PFSK-1 (cell line): Measurements from ENCODE around the gene ATP8B4.

Experiments used
- FOXP2 ChIP-seq: optimal IDR thresholded peaks from 2 replicates; pipeline ENCODE3; 2011; ENCODE audit warnings: borderline replicate concordance, control low read depth, inconsistent platforms; ENCODE audit not compliant: insufficient read depth; ENCODE audit errors: extremely low read length, extremely low read depth
- POLR2AphosphoS5 ChIP-seq: IDR thresholded peaks from 2 replicates; pipeline ENCODE4 v1.6.1; 2012; ENCODE audit warnings: low read depth, mild to moderate bottlenecking, control low read depth, low read length, moderate library complexity
- SIN3A ChIP-seq: IDR thresholded peaks from 2 replicates; pipeline ENCODE4 v1.6.1; 2012; ENCODE audit warnings: mild to moderate bottlenecking, low read length, moderate library complexity, borderline replicate concordance; ENCODE audit not compliant: insufficient read depth
- TAF1 ChIP-seq: IDR thresholded peaks from 2 replicates; pipeline ENCODE4 v1.6.1; 2012; ENCODE audit warnings: low read length, control low read depth, borderline replicate concordance; ENCODE audit not compliant: insufficient read depth
- TF ChIP-seq, protein P1 (sequence below), 2 experiments: IDR thresholded peaks; 2 replicates each; pipeline versions ENCODE4 v1.6.1 to v1.8.0; 2011 to 2012; ENCODE audit warnings: low read depth in 2 of 2, low read length in 2 of 2, control low read depth in 1 of 2, inconsistent platforms in 1 of 2, mild to moderate bottlenecking in 1 of 2, moderate library complexity in 1 of 2; ENCODE audit not compliant: insufficient read depth in 1 of 2

Gene ATP8B4

DNA sequence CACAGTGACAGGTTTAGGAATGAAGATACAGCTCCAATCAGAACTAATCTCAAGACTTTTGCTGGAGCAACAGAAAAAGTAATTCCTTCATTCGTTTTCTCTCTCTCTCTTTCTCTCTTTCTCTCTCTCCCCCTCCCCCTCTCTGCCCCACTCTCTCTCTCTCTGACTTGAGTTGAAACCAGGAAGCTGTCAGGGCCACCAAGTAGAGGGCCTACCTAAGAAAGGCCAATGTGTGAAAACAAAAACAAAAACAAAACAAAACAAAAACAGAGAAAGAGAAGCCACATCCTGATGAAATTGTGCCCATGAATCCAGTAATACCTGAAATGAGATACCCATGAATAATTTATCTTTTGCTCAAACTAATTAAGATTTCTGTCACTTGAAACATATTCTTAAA lies 72.9 kb downstream of the ATP8B4 start:
- TF ChIP-seq TAF1 (no peak), FOXP2 (no peak), SIN3A (no peak), POLR2AphosphoS5 (no peak)
- TF ChIP-seq, protein P1, sequence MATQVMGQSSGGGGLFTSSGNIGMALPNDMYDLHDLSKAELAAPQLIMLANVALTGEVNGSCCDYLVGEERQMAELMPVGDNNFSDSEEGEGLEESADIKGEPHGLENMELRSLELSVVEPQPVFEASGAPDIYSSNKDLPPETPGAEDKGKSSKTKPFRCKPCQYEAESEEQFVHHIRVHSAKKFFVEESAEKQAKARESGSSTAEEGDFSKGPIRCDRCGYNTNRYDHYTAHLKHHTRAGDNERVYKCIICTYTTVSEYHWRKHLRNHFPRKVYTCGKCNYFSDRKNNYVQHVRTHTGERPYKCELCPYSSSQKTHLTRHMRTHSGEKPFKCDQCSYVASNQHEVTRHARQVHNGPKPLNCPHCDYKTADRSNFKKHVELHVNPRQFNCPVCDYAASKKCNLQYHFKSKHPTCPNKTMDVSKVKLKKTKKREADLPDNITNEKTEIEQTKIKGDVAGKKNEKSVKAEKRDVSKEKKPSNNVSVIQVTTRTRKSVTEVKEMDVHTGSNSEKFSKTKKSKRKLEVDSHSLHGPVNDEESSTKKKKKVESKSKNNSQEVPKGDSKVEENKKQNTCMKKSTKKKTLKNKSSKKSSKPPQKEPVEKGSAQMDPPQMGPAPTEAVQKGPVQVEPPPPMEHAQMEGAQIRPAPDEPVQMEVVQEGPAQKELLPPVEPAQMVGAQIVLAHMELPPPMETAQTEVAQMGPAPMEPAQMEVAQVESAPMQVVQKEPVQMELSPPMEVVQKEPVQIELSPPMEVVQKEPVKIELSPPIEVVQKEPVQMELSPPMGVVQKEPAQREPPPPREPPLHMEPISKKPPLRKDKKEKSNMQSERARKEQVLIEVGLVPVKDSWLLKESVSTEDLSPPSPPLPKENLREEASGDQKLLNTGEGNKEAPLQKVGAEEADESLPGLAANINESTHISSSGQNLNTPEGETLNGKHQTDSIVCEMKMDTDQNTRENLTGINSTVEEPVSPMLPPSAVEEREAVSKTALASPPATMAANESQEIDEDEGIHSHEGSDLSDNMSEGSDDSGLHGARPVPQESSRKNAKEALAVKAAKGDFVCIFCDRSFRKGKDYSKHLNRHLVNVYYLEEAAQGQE (IDR thresholded peaks at IDR 0.05; ENCODE audit: insufficient read depth in 1 of 2, low read depth in 2 of 2, low read length in 2 of 2): no peak

DNA sequence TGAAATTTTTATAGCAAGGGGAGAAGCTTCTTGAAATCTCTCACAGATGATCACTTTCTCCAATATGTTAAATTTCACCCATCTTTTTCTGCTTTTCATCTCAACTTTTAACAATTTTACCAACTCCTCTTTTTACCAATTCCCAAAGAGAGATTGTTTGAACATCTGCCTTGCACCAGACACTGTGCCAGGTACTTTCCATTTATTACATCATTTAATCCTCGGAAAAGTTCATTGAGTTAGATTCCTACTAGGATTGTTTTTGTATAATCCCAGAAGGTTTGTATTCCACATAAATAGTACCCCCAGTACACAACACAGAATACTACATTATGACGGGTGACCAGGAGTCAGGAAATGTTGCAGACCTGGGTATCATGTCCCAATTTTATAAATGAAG lies 74.1 kb downstream of the ATP8B4 start:
- TF ChIP-seq POLR2AphosphoS5 (no peak), FOXP2 (no peak), SIN3A (no peak), TAF1 (no peak)
- TF ChIP-seq, protein P1 (IDR thresholded peaks at IDR 0.05; ENCODE audit: insufficient read depth in 1 of 2, low read depth in 2 of 2, low read length in 2 of 2): no peak

DNA sequence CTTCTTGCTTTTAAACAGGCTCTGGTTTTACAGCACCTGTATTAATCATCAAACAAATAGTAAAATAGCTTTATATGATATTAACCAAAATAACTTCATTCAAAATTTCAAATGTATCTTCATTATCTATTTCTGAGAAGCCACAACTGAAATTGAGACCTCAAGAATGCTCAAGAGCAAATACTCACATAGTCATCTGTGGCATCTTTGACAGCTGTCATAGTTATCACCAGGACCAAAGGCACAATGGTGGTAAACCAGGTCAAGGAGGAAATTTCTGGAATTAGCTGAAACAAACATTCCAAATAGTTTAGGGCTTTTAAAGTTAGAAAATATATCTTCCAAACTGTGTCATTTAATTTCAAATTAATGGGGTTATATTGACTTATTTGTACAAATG lies 74.6 kb downstream of the ATP8B4 start:
- TF ChIP-seq POLR2AphosphoS5 (no peak), FOXP2 (no peak), TAF1 (no peak), SIN3A (no peak)
- TF ChIP-seq, protein P1 (IDR thresholded peaks at IDR 0.05; ENCODE audit: insufficient read depth in 1 of 2, low read depth in 2 of 2, low read length in 2 of 2): no peak

DNA sequence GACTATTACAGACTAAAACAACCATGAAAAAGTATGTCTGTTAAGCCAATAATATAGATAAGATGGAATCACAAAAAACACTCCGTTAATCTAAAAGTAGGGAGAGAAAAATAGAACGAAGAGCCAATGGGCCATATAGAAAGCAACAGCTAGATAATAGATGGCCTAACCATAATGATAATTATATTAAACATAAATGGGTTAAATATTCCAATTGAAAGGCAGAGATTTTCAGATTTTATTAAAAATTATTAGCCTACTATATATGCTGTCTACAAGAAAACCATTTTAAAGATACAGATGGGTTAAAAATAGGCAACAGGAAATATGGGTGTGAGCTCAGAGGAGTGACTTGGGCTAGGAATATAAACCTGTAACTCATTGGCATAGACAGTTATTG lies 76.3 kb downstream of the ATP8B4 start:
- no peak for TF ChIP-seq POLR2AphosphoS5
- TF ChIP-seq FOXP2: no peak
- no peak for TF ChIP-seq SIN3A
- TF ChIP-seq, protein P1 (IDR thresholded peaks at IDR 0.05; ENCODE audit: insufficient read depth in 1 of 2, low read depth in 2 of 2, low read length in 2 of 2): no peak
- TF ChIP-seq TAF1: no peak

DNA sequence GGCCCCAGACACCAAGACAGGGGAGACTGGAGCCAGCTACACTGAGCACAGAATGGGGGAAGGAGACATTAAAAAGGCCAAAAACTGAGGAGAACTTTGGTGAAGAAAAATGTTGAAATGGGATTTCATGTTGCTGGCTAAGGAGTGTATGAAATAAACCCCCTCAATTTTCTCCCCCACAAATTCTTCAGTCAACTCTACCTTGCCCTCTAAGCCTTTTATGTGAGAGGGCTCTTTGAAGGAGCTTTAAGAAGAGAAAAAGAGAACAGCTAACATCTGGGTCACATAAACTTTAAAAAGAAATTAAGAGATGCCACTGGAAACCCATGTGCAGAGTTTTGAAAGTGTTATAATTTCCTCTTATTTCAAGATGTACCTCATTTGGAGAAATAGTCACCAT lies 88.6 kb downstream of the ATP8B4 start:
- TF ChIP-seq TAF1 (no peak), FOXP2 (no peak), POLR2AphosphoS5 (no peak), SIN3A (no peak)
- TF ChIP-seq, protein P1 (IDR thresholded peaks at IDR 0.05; ENCODE audit: insufficient read depth in 1 of 2, low read depth in 2 of 2, low read length in 2 of 2): no peak
